Sigmoid colon (tissue), 4 donors: ENCODE results near the gene NHEJ1.

Source experiments
- EP300 ChIP-seq, 4 donors: sonication (generic); formaldehyde crosslinking; IDR thresholded peaks; one replicate each; pipeline ENCODE4 v1.6.1; 2017; ENCODE audit warnings: antibody characterized with exemption in 4 of 4
- POLR2A ChIP-seq, 2 donors: fragments of 450-650 bp; IDR thresholded peaks; one replicate each; pipeline ENCODE4 v1.6.1; 2016; ENCODE audit warnings: antibody characterized with exemption in 2 of 2, mild to moderate bottlenecking in 2 of 2, moderate library complexity in 2 of 2
- POLR2AphosphoS5 ChIP-seq, 4 donors: sonication (generic); formaldehyde crosslinking; IDR thresholded peaks; one replicate each; pipeline ENCODE4 v1.6.1; 2017; ENCODE audit warnings: antibody characterized with exemption in 4 of 4
- TF ChIP-seq, protein P1 (sequence below), 4 experiments: fragments of 450-650 bp in 3 of 4; fragments of 200-600 bp in 1 of 4; IDR thresholded peaks; one replicate each; pipeline ENCODE4 v1.5.1; 2016 to 2019; ENCODE audit warnings: antibody characterized with exemption in 4 of 4, mild to moderate bottlenecking in 3 of 4, moderate library complexity in 2 of 4

DNA sequence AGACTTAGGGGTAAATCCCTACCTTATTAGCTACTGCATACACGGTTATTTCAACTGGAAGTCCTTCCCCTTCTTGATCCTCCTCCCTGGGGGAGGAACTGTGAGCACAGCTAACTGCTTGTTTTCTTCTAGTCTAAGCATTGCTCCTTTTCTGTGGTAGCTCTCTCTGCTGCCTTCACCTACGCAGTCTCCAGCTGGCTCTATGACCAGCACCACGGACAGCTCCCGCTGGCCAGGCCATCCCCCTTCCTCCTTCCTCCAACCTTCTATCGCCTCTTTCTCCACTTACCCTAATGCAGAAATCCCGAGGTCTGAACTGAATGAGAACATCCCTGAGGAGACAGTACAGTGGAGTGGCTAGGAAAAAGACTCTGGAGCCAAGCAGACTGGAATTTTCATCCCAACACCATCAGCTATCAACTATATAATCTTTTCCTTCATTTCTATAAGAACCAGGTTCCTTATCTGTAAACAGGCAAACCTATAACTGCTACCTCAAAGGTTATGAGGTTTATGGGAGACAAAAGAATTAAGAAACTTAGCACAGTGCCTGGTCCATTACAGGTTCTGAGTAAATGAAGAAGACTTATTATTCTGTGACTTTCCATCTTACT lies 114.6 kb downstream of the NHEJ1 start:
- TF ChIP-seq, protein P1, sequence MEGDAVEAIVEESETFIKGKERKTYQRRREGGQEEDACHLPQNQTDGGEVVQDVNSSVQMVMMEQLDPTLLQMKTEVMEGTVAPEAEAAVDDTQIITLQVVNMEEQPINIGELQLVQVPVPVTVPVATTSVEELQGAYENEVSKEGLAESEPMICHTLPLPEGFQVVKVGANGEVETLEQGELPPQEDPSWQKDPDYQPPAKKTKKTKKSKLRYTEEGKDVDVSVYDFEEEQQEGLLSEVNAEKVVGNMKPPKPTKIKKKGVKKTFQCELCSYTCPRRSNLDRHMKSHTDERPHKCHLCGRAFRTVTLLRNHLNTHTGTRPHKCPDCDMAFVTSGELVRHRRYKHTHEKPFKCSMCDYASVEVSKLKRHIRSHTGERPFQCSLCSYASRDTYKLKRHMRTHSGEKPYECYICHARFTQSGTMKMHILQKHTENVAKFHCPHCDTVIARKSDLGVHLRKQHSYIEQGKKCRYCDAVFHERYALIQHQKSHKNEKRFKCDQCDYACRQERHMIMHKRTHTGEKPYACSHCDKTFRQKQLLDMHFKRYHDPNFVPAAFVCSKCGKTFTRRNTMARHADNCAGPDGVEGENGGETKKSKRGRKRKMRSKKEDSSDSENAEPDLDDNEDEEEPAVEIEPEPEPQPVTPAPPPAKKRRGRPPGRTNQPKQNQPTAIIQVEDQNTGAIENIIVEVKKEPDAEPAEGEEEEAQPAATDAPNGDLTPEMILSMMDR (IDR thresholded peaks at IDR 0.05), result no peak
- no peak for TF ChIP-seq POLR2AphosphoS5 (IDR thresholded peaks at IDR 0.05)
- TF ChIP-seq POLR2A (IDR thresholded peaks at IDR 0.05), result no peak
- TF ChIP-seq EP300 (IDR thresholded peaks at IDR 0.05), result no peak
